H9 (cell line): ENCODE measurements around the gene ARFIP1. TPM values are rescaled to one million over a fixed set of nuclear protein-coding genes. Genes with fewer than 3 reads are reported as not detected.

Experiments
- DNase-seq: peaks from one replicate; pipeline ENCODE4 v3.0.0-alpha.2; 2017
- H2AFZ ChIP-seq: one replicate; pipeline ENCODE4 v1.6.1; 2013; ENCODE audit warnings: mild to moderate bottlenecking, low read length, control low read depth, moderate library complexity
- H2AK5ac ChIP-seq: 2 replicates; pipeline ENCODE4 v1.6.1; 2013; ENCODE audit warnings: low read length, control low read depth, mixed read lengths; ENCODE audit not compliant: insufficient read length
- H2BK120ac ChIP-seq: one replicate; pipeline ENCODE4 v1.6.1; 2013; ENCODE audit warnings: low read depth, mild to moderate bottlenecking, low read length, control low read depth, inconsistent platforms; ENCODE audit not compliant: poor library complexity, severe bottlenecking
- H2BK12ac ChIP-seq: 2 replicates; pipeline ENCODE4 v1.6.1; 2013; ENCODE audit warnings: low read length, control low read depth, mixed read lengths, low read depth; ENCODE audit not compliant: insufficient read length
- H2BK15ac ChIP-seq: 2 replicates; pipeline ENCODE4 v1.6.1; 2013; ENCODE audit warnings: low read depth, low read length, control low read depth
- H2BK20ac ChIP-seq: one replicate; pipeline ENCODE4 v1.6.1; 2013; ENCODE audit warnings: low read depth, mild to moderate bottlenecking, low read length, control low read depth, inconsistent platforms; ENCODE audit not compliant: poor library complexity, severe bottlenecking
- H2BK5ac ChIP-seq: 2 replicates; pipeline ENCODE4 v1.6.1; 2013; ENCODE audit warnings: low read length, control low read depth, mixed read lengths; ENCODE audit not compliant: insufficient read length
- H3K14ac ChIP-seq: 2 replicates; pipeline ENCODE4 v1.6.1; 2013; ENCODE audit warnings: low read length, control low read depth; ENCODE audit not compliant: insufficient read depth
- H3K18ac ChIP-seq: 2 replicates; pipeline ENCODE4 v1.6.1; 2013; ENCODE audit warnings: low read depth, mild to moderate bottlenecking, mixed read lengths, low read length, control low read depth; ENCODE audit not compliant: insufficient read length
- H3K23ac ChIP-seq: 2 replicates; pipeline ENCODE4 v1.6.1; 2013; ENCODE audit warnings: low read length, control low read depth, mixed read lengths, low read depth; ENCODE audit not compliant: insufficient read length
- H3K23me2 ChIP-seq: 2 replicates; pipeline ENCODE4 v1.6.1; 2013; ENCODE audit warnings: low read depth, mild to moderate bottlenecking, mixed read lengths, low read length, control low read depth; ENCODE audit not compliant: insufficient read length, poor library complexity, severe bottlenecking
- H3K27ac ChIP-seq: 2 replicates; pipeline ENCODE4 v1.5.1; 2013; ENCODE audit warnings: low read length, control low read depth, mixed read lengths, low read depth; ENCODE audit not compliant: insufficient read length
- H3K27me3 ChIP-seq: 2 replicates; pipeline ENCODE4 v1.6.1; 2013; ENCODE audit warnings: low read length, control low read depth, inconsistent platforms; ENCODE audit not compliant: insufficient read depth
- H3K4ac ChIP-seq: 2 replicates; pipeline ENCODE4 v1.6.1; 2013; ENCODE audit warnings: low read depth, mild to moderate bottlenecking, control low read depth, inconsistent platforms, low read length, moderate library complexity
- H3K4me1 ChIP-seq: 2 replicates; pipeline ENCODE4 v1.6.1; 2013; ENCODE audit warnings: low read length, control low read depth, inconsistent platforms; ENCODE audit not compliant: insufficient read depth
- H3K4me2 ChIP-seq: 2 replicates; pipeline ENCODE4 v1.6.1; 2013; ENCODE audit warnings: low read length, control low read depth, mixed read lengths; ENCODE audit not compliant: insufficient read length, insufficient read depth
- H3K56ac ChIP-seq: 2 replicates; pipeline ENCODE4 v1.6.1; 2013; ENCODE audit warnings: low read depth, mild to moderate bottlenecking, mixed read lengths, low read length, control low read depth; ENCODE audit not compliant: insufficient read length
- H3K79me1 ChIP-seq: 2 replicates; pipeline ENCODE4 v1.6.1; 2013; ENCODE audit warnings: low read depth, mild to moderate bottlenecking, moderate library complexity, low read length, control low read depth, inconsistent platforms; ENCODE audit not compliant: insufficient read depth, poor library complexity, severe bottlenecking
- H3K79me2 ChIP-seq: 2 replicates; pipeline ENCODE4 v1.6.1; 2013; ENCODE audit warnings: low read length, control low read depth, inconsistent platforms; ENCODE audit not compliant: insufficient read depth
- H3K9ac ChIP-seq: 2 replicates; pipeline ENCODE4 v1.6.1; 2013; ENCODE audit warnings: low read length, control low read depth, mixed read lengths; ENCODE audit not compliant: insufficient read length; ENCODE audit errors: extremely low read depth
- H3K9me3 ChIP-seq: one replicate; pipeline ENCODE4 v1.6.1; 2013; ENCODE audit warnings: low read depth, low read length, inconsistent platforms; ENCODE audit not compliant: control insufficient read depth
- H3T11ph ChIP-seq: one replicate; pipeline ENCODE4 v1.6.1; 2013; ENCODE audit warnings: mild to moderate bottlenecking, low read length, control low read depth, inconsistent platforms
- H4K20me1 ChIP-seq: one replicate; pipeline ENCODE4 v1.6.1; 2013; ENCODE audit not compliant: control insufficient read depth, insufficient read length, insufficient read depth
- H4K5ac ChIP-seq: 2 replicates; pipeline ENCODE4 v1.6.1; 2013; ENCODE audit warnings: low read depth, mild to moderate bottlenecking, mixed read lengths, low read length, control low read depth; ENCODE audit not compliant: insufficient read length
- H4K8ac ChIP-seq: replicated peaks from 2 replicates; pipeline ENCODE4 v1.6.1; 2013; ENCODE audit warnings: low read length, control low read depth, mixed read lengths, low read depth; ENCODE audit not compliant: insufficient read length
- H4K91ac ChIP-seq: 2 replicates; pipeline ENCODE4 v1.6.1; 2013; ENCODE audit warnings: low read depth, mild to moderate bottlenecking, moderate library complexity, mixed read lengths, low read length, control low read depth; ENCODE audit not compliant: insufficient read length
- H3K27ac Mint-ChIP-seq, 3 experiments: 2 replicates in 2 of 3; 3 replicates in 1 of 3; pipeline ENCODE4 v1.8.0; 2020 to 2021; ENCODE audit warnings: mixed read lengths in 3 of 3, mild to moderate bottlenecking in 1 of 3, moderate library complexity in 1 of 3
- H3K27me3 Mint-ChIP-seq: 2 replicates; pipeline ENCODE4 v1.8.0; 2021; ENCODE audit warnings: low read depth, mild to moderate bottlenecking, moderate library complexity, mixed read lengths
- H3K36me3 Mint-ChIP-seq, 3 experiments: 2 replicates in 2 of 3; 3 replicates in 1 of 3; pipeline ENCODE4 v1.8.0; 2020 to 2021; ENCODE audit warnings: low read depth in 3 of 3, mixed read lengths in 3 of 3; ENCODE audit not compliant: insufficient read depth in 1 of 3
- H3K4me1 Mint-ChIP-seq, 2 experiments: 2 replicates each; pipeline ENCODE4 v1.8.0; 2020; ENCODE audit warnings: mixed read lengths in 2 of 2
- H3K4me3 Mint-ChIP-seq, 2 experiments: 2 replicates in 1 of 2; 3 replicates in 1 of 2; pipeline ENCODE4 v1.8.0; 2020 to 2021; ENCODE audit warnings: mild to moderate bottlenecking in 2 of 2, mixed read lengths in 2 of 2, moderate library complexity in 1 of 2
- H3K9me3 Mint-ChIP-seq, 2 experiments: 2 replicates in 1 of 2; 3 replicates in 1 of 2; pipeline ENCODE4 v1.8.0; 2020; ENCODE audit warnings: mild to moderate bottlenecking in 2 of 2, mixed read lengths in 2 of 2, moderate library complexity in 1 of 2
- WGBS: extraction: QIAGEN DNeasy Blood & Tissue Kit; methylation state at CpG from one replicate; pipeline ENCODE4 v1.1.7; 2013; ENCODE audit warnings: missing lambda C conversion rate, low lambda C conversion rate, mixed read lengths; ENCODE audit not compliant: insufficient read length; ENCODE audit errors: extremely low coverage; 5-methylcytosine and 5-hydroxymethylcytosine counted together
- total RNA-seq: library from RNA; stranded (reverse); gene quantifications from 2 replicates; pipeline ENCODE4 v1.2.1, GENCODE V29; 2021
- TF ChIP-seq, protein P1 (sequence below): fragments of 200-600 bp; sonication (generic); conservative IDR thresholded peaks from 3 replicates; pipeline ENCODE4 v1.8.0; 2021; ENCODE audit warnings: antibody characterized with exemption, mild to moderate bottlenecking

ARFIP1 gene
- total RNA-seq, 1 experiment from 2014 or later: 30.8 TPM

DNA sequence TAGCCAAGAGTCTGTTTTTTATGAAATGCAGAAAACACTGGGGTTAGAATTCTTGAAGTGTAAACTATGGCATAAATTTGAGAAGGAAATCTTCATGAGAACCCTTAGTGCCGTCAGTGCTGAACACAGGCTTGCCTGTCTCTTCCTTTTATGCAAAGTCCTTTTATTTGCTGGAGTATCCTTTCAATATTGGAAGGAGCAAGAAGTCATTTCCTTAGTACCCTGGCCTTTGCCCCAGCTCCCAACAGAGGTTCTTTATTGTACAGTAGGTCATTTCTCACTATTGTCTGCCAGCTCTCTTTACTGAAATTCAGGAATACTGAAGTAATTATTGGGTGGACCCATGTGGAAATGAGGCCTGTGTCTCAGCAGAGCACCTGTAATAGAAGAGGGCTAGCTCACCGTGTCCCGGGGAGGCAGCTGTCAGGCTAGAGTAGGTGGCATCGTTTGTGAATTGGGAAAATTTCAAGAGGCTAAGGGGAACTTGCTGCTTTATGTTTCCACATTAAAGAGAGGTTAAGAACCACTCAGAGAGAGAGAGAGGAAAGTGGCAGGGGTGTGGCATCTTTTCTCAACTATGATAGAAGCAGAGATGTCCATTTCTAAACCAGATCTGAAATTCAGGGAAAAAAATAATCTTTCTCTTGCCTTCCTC is 165.0 kb downstream of the ARFIP1 start:
- Histone ChIP-seq H4K91ac (no peak overlapping the region), H3K27ac (no peak overlapping the region), H3K4ac (no peak overlapping the region), H3K23me2 (no peaks in the 10 kb centered on the region), H2AK5ac (no peak overlapping the region), H3K27me3 (no peaks in the 10 kb centered on the region), H3K4me2 (no peak overlapping the region), H3K4me1 (peaks cover 3% of the 10 kb centered on the region; the same call in 1 of the 2 replicates), H3K23ac (no peak overlapping the region), H3K56ac (no peak overlapping the region), H4K8ac (no peak overlapping the region), H4K5ac (no peak overlapping the region), H3K79me2 (peaks cover 32% of the 10 kb centered on the region; the same call in 1 of the 2 replicates), H3K14ac (no peak overlapping the region), H2BK20ac (no peak overlapping the region), H2BK5ac (no peak overlapping the region), H2BK15ac (no peak overlapping the region), H4K20me1 (no peaks in the 10 kb centered on the region), H3K79me1 (peaks cover 3% of the 10 kb centered on the region), H3K9me3 (no peaks in the 10 kb centered on the region), H3T11ph (no peak overlapping the region), H3K18ac (no peak overlapping the region), H3K9ac (no peak overlapping the region), H2BK12ac (no peak overlapping the region), H2BK120ac (no peak overlapping the region), H2AFZ (no peak overlapping the region)
- WGBS: no CpG with 5 or more reads among the region's 4 CpGs
- peaks cover 8 to 15% of the 10 kb centered on the region in 2 experiments for H3K4me1 Mint-ChIP-seq
- no peak overlapping the region for H3K4me3 Mint-ChIP-seq
- DNase-seq: no peak
- H3K27me3 Mint-ChIP-seq: no peaks in the 10 kb centered on the region
- H3K36me3 Mint-ChIP-seq: peaks cover 24 to 55% (median 42%) of the 10 kb centered on the region in 3 experiments
- H3K27ac Mint-ChIP-seq: peak overlapping the region in 2 of 3 experiments; percentile 5 to 22; a peak in 2 of 7 replicates
- H3K9me3 Mint-ChIP-seq: no peaks in the 10 kb centered on the region
- TF ChIP-seq, protein P1, sequence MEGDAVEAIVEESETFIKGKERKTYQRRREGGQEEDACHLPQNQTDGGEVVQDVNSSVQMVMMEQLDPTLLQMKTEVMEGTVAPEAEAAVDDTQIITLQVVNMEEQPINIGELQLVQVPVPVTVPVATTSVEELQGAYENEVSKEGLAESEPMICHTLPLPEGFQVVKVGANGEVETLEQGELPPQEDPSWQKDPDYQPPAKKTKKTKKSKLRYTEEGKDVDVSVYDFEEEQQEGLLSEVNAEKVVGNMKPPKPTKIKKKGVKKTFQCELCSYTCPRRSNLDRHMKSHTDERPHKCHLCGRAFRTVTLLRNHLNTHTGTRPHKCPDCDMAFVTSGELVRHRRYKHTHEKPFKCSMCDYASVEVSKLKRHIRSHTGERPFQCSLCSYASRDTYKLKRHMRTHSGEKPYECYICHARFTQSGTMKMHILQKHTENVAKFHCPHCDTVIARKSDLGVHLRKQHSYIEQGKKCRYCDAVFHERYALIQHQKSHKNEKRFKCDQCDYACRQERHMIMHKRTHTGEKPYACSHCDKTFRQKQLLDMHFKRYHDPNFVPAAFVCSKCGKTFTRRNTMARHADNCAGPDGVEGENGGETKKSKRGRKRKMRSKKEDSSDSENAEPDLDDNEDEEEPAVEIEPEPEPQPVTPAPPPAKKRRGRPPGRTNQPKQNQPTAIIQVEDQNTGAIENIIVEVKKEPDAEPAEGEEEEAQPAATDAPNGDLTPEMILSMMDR: no peak
